HG03378 (cell line): ENCODE data around the gene TSPAN11.

Experiments used
- ATAC-seq: cut with Tn5 transposase; IDR thresholded peaks from one replicate; pipeline ENCODE4 v1.9.1; 2021; ENCODE audit warnings: mild to moderate bottlenecking, moderate library complexity; ENCODE audit not compliant: unreplicated experiment

Gene TSPAN11

DNA sequence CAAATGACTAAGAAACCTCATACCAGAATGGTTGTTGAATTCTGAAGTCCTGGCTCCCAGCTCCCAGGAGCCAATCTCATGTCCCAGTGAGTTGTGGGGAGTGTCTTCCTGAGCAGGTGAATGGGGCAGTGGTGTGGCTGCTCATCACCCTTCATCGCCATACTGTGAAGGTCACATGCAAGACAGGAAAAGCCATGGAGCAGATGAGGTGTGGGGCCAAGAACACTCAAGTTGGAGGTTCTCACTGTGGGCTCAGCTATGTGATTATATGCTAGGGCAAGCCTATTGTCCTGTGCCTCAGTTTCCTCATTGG is 16.6 kb upstream of the TSPAN11 start:
- ATAC-seq: no peak

DNA sequence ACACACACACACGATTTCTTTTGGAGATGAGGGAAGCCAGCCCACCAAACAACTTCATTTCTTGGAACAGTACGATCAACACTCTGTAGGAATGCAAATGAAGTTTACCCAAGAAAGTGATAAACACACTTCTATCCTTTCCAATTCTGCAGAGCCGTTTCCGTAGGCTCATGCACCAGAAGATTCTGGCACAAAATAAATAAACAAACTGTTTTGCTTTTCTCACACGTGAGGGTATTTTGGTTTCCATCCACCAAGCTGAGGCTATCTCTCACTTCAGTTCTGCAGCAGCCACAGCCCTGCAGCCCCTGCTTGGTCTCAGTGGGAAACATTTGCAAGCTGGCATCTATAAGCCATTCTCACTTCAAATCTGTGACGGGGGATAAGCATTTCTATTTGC is 15.3 kb upstream of the TSPAN11 start:
- no peak for ATAC-seq

DNA sequence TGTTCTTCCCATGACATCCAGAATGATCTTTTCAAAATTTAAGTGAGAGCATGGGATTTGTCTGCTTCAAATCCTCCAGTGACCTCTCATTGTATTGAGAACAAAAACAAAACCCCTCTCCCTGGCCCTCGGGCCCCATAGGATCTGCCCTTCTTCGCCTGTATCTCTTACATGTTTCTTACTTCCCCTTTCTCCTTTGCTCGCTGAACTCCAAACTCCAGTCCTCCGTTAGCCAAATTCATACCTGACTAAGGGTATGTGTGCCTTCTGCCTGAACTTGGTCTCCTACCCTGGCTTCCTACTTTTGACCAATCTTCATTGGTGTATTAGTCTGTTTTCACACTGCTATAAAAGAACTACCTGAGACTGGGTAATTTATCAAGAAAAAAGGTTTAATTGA is 13.2 kb upstream of the TSPAN11 start:
- ATAC-seq: no peak

DNA sequence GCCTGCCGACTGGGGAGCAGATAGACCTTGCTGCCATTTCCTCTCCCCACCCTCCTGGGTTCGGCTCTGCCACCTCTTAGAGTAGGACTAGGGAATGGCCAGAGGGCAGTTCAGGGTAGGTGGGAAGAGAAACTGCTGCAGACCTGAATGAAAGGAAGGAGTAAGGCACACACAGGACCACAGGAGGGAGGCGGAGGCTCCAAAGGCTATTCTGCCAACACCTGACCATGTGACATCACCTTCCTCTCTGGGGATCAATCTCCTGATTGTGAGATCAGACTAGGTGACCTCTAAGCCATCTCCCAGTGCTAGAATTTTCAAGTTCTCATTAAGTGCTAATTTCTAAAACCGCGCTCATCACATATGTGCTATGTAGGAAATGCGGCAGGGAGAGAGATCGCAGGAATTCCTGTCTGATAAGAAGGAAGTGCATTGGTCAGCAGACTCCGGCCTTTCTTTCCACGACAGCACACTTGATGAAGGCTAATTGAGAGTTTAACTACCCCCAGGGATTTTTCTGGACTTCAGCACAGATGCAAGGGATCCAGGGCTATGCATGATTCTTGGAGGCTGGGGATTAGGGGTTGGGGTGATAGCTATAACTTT is 11.5 kb upstream of the TSPAN11 start:
- ATAC-seq: no peak

DNA sequence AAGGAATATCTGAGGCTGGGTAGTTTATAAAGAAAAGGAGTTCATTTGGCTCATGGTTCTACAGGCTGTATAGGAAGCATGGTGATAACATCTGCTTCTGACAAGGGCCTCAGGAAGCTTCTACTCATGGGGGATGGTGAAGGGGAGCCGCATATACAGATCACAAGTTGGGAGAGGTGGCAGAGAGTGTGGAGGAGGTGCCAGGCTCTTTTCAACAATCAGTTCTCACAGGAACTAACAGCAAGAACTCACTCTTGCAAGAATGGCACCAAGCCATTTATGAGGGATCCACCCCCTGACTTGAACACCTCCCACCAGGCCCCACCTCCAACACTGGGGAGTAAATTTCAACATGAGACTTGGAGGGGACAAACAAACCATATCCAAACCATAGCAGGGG is 3.5 kb upstream of the TSPAN11 start:
- no peak for ATAC-seq

DNA sequence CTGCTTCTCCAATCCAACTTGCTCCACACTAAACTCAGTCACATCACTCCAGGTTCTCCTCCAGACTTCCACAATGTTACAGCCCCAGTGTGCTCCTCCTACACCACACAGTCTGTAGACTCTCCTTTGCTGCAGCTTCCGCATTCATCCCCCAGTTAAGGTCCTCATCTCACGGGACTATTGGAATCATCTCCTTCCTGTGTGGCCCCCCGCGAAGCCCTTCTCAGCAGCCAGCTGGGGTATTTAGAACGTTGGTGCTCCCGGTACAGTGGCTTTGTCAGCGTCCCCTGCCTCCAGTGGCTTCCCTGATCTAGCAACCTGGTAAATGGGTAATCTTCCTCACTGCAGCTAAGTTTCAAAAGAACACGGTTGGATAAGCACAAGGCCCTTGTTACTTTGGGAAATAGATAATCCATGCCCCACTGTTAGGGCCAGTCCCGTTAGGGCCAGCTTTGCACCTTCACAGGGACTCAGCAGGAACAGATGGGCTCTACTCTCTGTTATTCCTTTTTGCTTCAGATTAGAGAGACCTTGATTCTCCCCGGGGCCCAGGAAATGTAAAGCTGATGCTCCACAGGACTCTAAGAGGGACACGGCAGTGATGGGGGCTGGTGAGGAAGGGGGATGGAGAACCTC is 823 bp upstream of the TSPAN11 start:
- no peak for ATAC-seq

DNA sequence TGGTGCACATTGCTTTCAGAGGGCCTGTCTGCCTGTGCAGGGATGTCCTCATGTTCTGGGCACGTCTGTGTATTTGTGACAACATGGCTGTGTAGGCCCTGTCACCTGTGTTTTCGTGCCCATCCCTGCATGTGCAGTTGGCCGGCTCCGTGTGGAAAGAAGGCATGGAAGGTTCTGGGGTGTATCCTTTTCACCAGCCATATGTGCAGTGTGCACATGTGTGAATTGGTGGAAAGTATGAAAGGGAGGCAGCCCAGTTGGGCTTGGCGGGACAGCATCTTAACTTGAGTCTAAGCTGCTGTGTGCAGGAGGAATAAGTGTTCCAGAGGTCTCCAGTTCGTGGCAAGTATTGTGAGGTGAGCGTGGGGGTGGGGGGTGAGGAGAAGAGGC is 669 bp downstream of the TSPAN11 start:
- ATAC-seq: no peak

DNA sequence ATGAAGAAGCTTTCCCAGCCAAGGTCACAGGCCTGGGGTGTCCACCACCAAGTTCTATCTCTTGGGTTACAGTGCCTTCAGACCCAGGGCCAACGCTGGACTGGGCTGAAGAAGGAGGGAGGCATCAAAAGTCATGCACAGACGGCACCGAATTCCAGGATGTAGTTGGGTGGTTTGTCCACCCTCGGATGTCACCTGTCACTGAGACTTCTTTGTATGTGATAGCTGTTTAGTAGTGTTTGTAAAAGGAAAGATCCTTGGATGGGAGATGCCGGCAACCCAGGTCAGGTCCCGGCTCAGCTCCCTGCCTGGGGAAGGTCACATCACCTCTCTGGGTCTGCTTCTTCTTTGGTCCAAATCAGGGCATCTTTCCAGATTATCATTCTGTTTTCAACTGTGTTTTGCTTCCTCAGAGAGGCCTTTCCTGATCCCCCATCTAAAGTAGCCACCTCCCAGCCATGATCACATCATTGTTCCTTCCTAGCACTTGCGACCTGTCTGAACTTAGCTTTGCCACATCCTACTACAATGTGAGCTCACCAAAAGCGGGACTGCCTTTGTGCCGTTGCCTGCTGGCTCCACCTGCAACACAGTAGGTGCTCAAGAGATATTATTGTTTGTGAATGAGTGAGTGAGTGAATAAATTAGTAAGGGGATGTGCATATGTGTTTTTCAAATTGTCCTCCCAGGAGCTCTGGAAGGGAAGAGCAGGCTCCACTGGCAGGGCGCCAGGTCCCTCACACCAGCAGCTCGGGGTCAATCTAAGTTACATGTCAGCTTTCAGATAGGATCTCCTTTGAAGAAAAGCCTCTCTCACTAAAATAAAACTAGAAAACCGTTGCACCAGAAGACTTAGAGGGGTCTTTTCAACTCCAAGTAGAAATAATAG is 2.1 kb downstream of the TSPAN11 start:
- ATAC-seq: no peak

DNA sequence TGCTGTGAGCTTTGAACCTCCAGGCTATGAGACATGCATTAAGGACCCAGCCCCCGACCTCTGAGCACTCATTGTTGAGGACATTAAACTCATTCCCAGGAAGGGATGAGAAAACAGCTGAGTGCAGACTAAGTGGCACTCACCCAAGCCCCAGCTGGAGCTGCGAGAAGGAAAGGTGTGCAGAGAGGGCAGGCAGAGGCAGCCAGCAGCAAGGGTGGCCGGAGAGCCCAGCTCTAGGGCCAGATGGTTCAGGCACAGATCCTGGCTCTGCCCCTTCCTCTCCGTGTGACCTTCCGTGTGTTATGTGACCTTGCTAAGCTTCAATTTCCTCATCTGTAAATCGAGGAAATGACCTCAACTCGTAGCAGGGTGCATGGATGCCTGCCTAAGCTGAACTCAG is 3.7 kb downstream of the TSPAN11 start:
- ATAC-seq: no peak

DNA sequence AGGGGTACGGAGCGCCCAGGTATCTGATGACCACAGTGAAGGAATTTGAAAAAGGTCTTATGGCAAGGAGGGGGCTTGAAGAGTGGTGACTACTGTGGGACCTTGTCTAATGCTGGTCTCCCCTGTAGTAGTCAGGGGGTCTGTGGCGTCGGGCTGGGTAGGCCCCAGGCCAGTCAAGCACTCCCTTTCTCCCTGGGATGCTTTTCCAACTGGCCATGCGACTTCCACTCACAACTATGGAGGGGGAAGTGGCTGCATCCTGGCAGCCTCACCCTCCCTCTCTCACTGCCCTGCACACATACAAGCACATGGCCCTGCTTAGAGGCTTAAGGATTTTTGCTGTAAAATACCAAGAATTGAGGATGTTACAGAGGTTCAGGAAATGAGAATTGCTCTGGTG is 4.1 kb downstream of the TSPAN11 start:
- ATAC-seq: no peak

DNA sequence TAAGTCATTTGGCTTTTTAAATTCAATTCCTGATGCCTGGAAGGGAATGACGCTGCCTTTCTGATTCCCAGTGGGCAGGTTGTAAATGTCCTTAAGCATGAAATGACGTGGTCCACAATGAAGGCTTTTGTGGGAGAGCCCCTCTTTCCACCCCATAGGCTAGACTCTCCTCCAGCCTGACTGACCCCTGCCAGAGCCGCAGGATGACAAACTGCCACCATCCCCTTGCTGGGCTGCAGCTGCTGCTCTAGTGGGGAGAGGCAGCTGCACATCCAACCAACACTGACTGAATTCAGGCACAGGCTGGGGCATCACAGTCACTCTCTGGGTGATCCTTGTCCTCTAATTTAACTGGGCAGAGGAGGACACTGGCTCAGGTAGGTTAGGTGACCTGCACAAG is 6.3 kb downstream of the TSPAN11 start:
- ATAC-seq: no peak

DNA sequence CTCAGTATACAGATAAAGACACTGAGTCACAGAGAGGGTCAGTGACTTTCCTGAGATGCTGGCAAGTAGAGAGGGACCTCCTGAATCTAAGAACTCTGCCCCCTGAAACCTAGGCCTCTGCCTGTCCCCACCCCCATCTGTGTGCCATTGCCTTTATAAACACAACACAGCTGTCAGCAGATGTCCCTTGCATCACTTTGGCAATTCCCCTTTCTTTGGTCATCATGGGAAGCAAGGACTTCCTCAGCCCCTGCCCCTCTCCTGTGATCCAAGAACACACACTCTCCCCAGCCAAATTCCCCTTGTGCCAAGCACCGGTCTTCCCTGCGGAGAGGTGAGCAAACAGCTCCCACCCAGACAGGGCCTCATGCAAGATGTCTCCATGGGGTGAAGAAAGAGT is 8.3 kb downstream of the TSPAN11 start:
- ATAC-seq: no peak

DNA sequence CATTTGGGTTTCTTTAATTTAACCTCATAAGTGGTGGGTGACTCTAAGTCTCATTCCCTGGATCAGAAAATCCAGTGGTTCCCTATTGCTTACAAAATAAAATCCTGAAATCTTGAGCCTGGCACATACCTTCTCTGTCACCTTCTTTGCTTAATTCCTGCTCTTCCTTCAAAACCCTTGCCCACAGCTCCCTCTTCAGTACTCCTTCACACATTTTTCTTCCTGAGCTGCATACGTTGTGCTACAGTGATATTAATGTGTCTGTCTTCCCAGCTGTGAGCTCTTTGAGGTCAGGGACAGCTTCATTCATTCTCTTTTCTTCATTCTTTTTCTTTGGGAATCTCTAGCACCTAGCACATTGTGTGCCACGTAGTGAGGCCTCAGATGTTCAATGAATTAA is 9.5 kb downstream of the TSPAN11 start:
- ATAC-seq: no peak

DNA sequence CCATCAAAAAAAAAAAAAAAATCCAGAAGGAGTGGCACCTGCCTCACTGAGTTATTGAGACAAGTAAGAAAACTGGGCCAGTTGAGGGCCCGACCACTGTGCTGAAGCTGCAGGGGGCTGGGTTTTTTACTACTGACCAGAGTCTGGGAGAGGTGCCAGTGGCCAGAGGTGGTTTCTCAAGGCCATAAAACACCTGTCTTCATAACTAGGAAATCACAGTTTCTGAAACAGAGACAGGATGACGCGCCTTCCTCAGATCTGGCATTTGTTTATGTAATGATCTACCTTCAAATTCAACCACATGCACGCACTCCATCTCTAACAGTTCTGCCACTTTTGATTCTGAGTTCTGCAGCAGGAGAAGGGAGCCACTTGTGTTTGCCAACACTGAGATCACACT is 12.7 kb downstream of the TSPAN11 start:
- ATAC-seq: no peak

DNA sequence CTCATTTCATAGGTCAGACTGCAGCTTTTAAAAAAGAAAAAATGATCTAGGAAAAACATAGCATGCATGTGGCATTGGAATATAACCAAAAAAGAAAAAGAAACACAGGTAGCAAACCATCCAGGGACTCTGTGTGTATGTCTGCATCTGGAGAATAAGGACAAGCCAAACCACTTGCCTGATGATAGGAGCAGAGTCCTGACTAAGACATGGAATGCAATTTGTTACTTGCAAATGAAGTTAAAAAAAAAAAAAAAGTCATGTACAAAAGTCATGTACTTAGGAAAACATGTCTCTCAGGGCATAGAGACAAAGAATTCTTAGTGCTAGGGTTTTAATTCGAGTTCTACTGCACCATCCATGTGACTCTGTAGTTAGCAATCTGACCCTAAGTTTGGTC is 15.9 kb downstream of the TSPAN11 start:
- no peak for ATAC-seq

DNA sequence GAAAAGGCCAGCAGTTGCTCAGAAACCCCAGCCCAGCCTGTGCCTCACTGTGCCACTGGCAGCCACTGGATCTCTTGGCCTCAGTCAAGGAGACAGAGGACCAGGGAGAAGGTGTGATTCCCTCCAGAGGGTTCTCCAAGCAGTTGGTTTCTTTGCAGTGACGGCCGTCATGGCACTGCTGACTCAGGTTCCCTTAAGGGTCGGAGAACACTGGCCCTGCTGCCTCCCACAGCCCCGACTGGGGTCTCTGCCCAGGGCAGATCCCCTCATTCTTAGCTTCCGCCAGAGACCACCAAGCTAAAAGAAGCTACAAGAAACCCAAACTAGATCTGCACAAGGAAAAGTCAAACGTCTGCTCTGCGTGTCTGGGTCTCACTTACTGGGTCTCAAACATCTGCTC is 16.4 kb downstream of the TSPAN11 start:
- no peak for ATAC-seq

DNA sequence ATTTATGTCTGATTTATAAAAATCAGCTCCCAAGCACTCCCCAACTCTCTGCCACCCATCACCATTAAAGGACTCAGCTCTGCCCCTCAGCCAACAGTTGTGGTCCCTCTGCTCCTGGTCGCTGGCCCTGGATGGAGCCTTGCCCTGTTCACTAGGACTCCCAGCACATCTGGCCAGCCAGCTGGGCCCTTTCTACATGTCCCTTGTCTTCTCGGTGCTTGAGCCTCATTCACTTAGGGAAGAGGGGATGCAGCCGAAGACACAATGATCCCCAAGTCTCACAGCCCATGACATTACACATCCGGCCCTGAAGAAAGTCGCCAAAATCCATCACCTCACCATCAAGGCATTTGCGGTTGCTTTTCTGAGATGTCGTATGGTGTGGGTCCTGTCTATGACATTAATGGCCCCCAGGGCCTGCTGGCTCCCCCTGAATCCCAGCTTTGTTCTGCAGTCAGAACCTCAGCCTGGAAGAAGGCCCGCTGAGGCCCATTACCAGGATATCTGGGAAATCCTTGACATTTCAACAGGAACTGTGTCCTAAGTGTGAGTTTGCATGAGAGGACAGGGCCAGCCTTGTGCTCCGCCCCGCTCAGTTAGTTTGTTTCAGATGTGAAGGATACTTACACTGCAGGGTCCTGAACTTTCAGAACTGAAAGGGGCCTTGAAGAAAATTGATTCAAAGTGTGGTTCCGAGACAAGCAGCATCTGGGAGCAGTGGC is 19.1 kb downstream of the TSPAN11 start:
- no peak for ATAC-seq

DNA sequence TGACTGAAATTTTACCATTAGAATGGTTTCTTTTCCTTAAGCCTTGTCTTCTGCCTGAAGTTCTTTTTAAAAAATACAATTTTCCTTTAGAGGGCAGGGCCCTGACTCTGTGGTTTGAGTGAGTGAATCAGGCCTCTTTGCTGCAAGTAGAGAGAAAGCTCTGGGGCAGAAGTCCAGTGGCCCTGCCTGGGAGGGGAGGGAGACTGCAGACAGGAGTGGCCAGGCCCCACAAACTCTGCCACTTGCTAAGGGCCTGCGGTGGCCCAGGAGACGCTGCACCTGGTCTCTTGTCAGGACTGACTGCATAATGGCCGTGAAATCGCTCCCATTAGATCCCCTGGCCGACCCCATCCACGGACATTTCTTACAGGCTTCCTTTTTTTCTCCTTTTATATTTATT is 25.5 kb downstream of the TSPAN11 start:
- no peak for ATAC-seq

DNA sequence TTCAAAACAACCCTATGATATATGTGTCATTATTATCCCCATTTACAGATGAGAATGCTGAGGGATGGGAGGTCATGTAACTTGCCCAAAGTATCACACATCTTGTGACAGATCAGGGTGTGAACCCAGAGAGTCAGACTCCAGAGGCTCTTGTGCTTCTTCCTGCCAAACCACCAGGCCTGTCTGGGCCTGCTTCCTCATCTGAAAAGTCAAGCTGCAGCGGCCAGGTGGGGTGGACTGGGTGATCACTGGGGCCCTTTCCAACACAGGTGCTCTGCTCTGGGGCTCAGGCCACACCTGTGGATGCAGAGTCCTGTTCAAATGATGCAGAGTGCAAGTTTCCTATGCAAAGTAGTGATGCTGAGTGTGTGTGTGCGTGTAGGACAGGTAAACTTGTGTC is 26.7 kb downstream of the TSPAN11 start:
- no peak for ATAC-seq

DNA sequence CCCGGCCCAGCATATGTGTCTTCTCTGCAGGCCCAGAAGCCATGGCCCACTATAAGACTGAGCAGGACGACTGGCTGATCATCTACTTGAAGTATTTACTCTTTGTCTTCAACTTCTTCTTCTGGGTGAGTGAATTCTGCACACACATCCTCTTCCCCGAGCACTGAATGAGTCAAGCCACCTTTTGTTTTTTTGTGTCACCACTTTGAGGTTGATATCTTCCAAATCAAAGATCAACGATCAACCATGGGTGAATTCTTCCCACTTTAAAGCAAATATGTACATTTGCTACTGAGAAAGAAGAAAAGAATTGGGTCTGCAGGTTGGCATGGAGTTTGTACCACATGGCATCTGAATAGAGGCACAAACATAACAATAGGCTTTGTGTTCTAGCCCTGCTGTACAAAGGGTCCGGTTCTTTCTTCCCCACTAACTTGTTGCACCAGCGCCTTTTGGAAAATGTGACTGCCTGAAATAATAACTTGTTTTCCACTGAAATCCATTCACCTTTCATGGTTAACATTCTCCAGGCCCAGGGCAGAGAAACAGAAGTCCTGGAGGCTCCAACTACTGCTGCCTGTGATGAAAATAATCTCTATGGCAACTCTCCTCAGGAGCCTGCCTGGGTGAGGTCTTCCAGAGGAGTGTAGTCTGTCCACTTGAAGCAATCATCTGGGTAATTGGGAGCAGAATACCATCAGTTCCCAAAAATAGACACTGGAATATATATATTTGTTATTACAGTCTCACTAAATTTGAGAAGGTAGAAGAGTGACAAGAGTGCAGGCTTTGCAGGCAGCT is 27.6 kb downstream of the TSPAN11 start:
- ATAC-seq: no peak

DNA sequence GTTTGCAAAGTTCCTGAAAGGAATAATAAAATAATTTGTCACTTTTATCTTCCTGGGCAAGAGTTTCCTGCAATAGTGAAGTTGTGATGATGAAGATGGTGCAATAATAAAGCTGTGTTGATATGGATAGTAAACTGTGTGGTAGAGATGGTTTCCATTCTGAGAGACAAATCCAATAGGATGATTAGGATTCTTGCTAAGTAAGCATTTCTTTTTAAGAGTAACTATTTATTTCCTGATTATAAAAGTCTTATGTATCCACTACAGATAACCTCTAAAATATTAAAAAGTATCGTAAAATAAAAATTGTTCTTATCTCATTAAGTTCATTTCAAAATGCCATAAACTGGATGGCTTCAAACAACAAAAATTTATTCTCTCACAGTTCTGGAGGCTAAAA is 28.7 kb downstream of the TSPAN11 start:
- no peak for ATAC-seq
